HEK293 (cell line): ENCODE measurements around the gene TESMIN.

Experiments used
- CTCF ChIP-seq: fragments of 450-650 bp; formaldehyde crosslinking; IDR thresholded peaks from 2 replicates; pipeline ENCODE4 v1.5.1; 2016; ENCODE audit warnings: missing biosample characterization, missing genetic modification characterization
- RBAK ChIP-seq: fragments of 450-650 bp; formaldehyde crosslinking; IDR thresholded peaks from 2 replicates; pipeline ENCODE4 v1.5.1; 2016; ENCODE audit warnings: missing biosample characterization, missing genetic modification characterization
- ZBTB21 ChIP-seq: fragments of 450-650 bp; formaldehyde crosslinking; IDR thresholded peaks from 2 replicates; pipeline ENCODE4 v1.5.1; 2017; ENCODE audit warnings: missing biosample characterization, missing genetic modification characterization
- ZFHX2 ChIP-seq: fragments of 450-650 bp; formaldehyde crosslinking; conservative IDR thresholded peaks from 2 replicates; pipeline ENCODE4 v1.5.1; 2016; ENCODE audit warnings: missing biosample characterization, missing genetic modification characterization
- ZNF184 ChIP-seq: fragments of 450-650 bp; IDR thresholded peaks from 2 replicates; pipeline ENCODE4 v1.5.1; 2018; ENCODE audit warnings: missing biosample characterization, mild to moderate bottlenecking, missing genetic modification characterization
- ZNF248 ChIP-seq: fragments of 450-650 bp; formaldehyde crosslinking; IDR thresholded peaks from 2 replicates; pipeline ENCODE4 v1.5.1; 2017; ENCODE audit warnings: missing biosample characterization, missing genetic modification characterization
- ZNF280D ChIP-seq: fragments of 450-650 bp; formaldehyde crosslinking; IDR thresholded peaks from 2 replicates; pipeline ENCODE4 v1.5.1; 2016; ENCODE audit warnings: missing biosample characterization, missing genetic modification characterization
- ZNF501 ChIP-seq: fragments of 450-650 bp; formaldehyde crosslinking; IDR thresholded peaks from 2 replicates; pipeline ENCODE4 v1.5.1; 2016; ENCODE audit warnings: missing biosample characterization, missing genetic modification characterization
- ZSCAN4 ChIP-seq: fragments of 450-650 bp; formaldehyde crosslinking; IDR thresholded peaks from 2 replicates; pipeline ENCODE4 v1.5.1; 2017; ENCODE audit warnings: missing biosample characterization, missing genetic modification characterization
- TF ChIP-seq, protein P1 (sequence below): fragments of 450-650 bp; formaldehyde crosslinking; IDR thresholded peaks from 2 replicates; pipeline ENCODE4 v1.5.1; 2016; ENCODE audit warnings: missing biosample characterization, missing genetic modification characterization

GRCh38 chr11:68704887-68705286 lies 46.4 kb downstream of the TESMIN start:
- TF ChIP-seq ZSCAN4 (no peak), CTCF (tag by site-specific recombination) (no peak), ZNF501 (tag by site-specific recombination) (no peak), ZBTB21 (tag by site-specific recombination) (no peak), ZNF280D (tag by site-specific recombination) (no peak), ZNF184 (tag by site-specific recombination) (no peak), ZFHX2 (no peak), ZNF248 (tag by site-specific recombination) (no peak), RBAK (tag by site-specific recombination) (no peak)
- TF ChIP-seq, protein P1, sequence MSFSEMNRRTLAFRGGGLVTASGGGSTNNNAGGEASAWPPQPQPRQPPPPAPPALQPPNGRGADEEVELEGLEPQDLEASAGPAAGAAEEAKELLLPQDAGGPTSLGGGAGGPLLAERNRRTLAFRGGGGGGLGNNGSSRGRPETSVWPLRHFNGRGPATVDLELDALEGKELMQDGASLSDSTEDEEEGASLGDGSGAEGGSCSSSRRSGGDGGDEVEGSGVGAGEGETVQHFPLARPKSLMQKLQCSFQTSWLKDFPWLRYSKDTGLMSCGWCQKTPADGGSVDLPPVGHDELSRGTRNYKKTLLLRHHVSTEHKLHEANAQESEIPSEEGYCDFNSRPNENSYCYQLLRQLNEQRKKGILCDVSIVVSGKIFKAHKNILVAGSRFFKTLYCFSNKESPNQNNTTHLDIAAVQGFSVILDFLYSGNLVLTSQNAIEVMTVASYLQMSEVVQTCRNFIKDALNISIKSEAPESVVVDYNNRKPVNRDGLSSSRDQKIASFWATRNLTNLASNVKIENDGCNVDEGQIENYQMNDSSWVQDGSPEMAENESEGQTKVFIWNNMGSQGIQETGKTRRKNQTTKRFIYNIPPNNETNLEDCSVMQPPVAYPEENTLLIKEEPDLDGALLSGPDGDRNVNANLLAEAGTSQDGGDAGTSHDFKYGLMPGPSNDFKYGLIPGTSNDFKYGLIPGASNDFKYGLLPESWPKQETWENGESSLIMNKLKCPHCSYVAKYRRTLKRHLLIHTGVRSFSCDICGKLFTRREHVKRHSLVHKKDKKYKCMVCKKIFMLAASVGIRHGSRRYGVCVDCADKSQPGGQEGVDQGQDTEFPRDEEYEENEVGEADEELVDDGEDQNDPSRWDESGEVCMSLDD (tag by site-specific recombination) = no peak
